ENCODE results near the gene C8G. TPM values are rescaled to one million over a fixed set of nuclear protein-coding genes. Genes with fewer than 3 reads are reported as not detected.

Gene C8G
- total and polyA plus RNA-seq, 2 of the 8 experiments (the other 6 are each of a cell fraction or from before 2014, with no cell fraction given), result 0.62 to 0.80 TPM

GRCh38 chr9:136951541-136952320 lies 6.7 kb downstream of the C8G start, which contains the start of gene LCN12 (continued):
- TF ChIP-seq CHD7 (IDR thresholded peaks at IDR 0.05; ENCODE audit: insufficient replicate concordance, low read length) (no peak), TAF1 (IDR thresholded peaks at IDR 0.05; ENCODE audit: low read depth, low read length) (no peak), RNF2 (IDR thresholded peaks at IDR 0.05; ENCODE audit: borderline replicate concordance, low read depth, low read length, missing control alignments, poor library complexity, severe bottlenecking) (no peak), RBBP5 (IDR thresholded peaks at IDR 0.05; ENCODE audit: borderline replicate concordance, low read depth, low read length) (no peak), CEBPB (IDR thresholded peaks at IDR 0.05; ENCODE audit: low read depth, low read length) (no peak)
